Hepatocyte (in vitro differentiated cells): ENCODE results near the gene SLC66A1.

Experiments used
- CTCF ChIP-seq: fragments of 200-600 bp; sonication (generic); IDR thresholded peaks from 2 replicates; pipeline ENCODE4 v1.5.1; 2016; ENCODE audit warnings: antibody characterized with exemption, mild to moderate bottlenecking; ENCODE audit not compliant: poor library complexity
- EZH2 ChIP-seq: fragments of 200-600 bp; sonication (generic); IDR thresholded peaks from 2 replicates; pipeline ENCODE4 v1.6.1; 2016; ENCODE audit warnings: antibody characterized with exemption, mild to moderate bottlenecking, borderline replicate concordance
- EZH2phosphoT487 ChIP-seq: fragments of 200-600 bp; sonication (generic); IDR thresholded peaks from one replicate; pipeline ENCODE4 v1.6.1; 2018; ENCODE audit warnings: antibody characterized with exemption, mild to moderate bottlenecking, low read depth, moderate library complexity; ENCODE audit not compliant: unreplicated experiment, severe bottlenecking

GRCh38 chr1:19351873-19352272 lies 39.7 kb downstream of the SLC66A1 start:
- TF ChIP-seq CTCF = no peak
- TF ChIP-seq EZH2 = no peak
- no peak for TF ChIP-seq EZH2phosphoT487
